Measurements from ENCODE around the gene ZNF672.

GRCh38 chr1:248894837-248895236 lies 56.8 kb downstream of the ZNF672 start:
- TF ChIP-seq CTCF (IDR thresholded peaks at IDR 0.05; ENCODE audit: low read depth, low read length, poor library complexity, severe bottlenecking): no peak
- TF ChIP-seq EZH2phosphoT487 (IDR thresholded peaks at IDR 0.05; ENCODE audit: borderline replicate concordance, low read length): no peak
